Parathyroid adenoma (tissue), 2 donors: Measurements from ENCODE around the gene SNX33.

Experiments used
- H2AFZ ChIP-seq: fragments of 300-600 bp; sonication (generic); one replicate; pipeline ENCODE4 v1.7.0; 2017; ENCODE audit warnings: antibody characterized with exemption, mild to moderate bottlenecking
- H3K27ac ChIP-seq: fragments of 300-600 bp; sonication (generic); one replicate; pipeline ENCODE4 v1.7.0; 2017
- H3K27me3 ChIP-seq: fragments of 300-600 bp; sonication (generic); one replicate; pipeline ENCODE4 v1.7.0; 2017; ENCODE audit warnings: low read length; ENCODE audit not compliant: control insufficient read depth, insufficient read depth
- H3K36me3 ChIP-seq: fragments of 300-600 bp; sonication (generic); one replicate; pipeline ENCODE4 v1.7.0; 2017; ENCODE audit warnings: low read length; ENCODE audit not compliant: control insufficient read depth, insufficient read depth
- H3K4me1 ChIP-seq: fragments of 300-600 bp; sonication (generic); one replicate; pipeline ENCODE4 v1.7.0; 2017; ENCODE audit warnings: control low read depth
- H3K4me2 ChIP-seq: fragments of 300-600 bp; sonication (generic); one replicate; pipeline ENCODE4 v1.7.0; 2017; ENCODE audit warnings: low read length
- H3K4me3 ChIP-seq: fragments of 300-600 bp; sonication (generic); one replicate; pipeline ENCODE4 v1.7.0; 2017; ENCODE audit warnings: low read depth, low read length
- H3K79me2 ChIP-seq: fragments of 300-600 bp; sonication (generic); one replicate; pipeline ENCODE4 v1.7.0; 2017; ENCODE audit warnings: control low read depth
- H3K9ac ChIP-seq: fragments of 300-600 bp; sonication (generic); one replicate; pipeline ENCODE4 v1.7.0; 2017; ENCODE audit warnings: mild to moderate bottlenecking
- H3K9me3 ChIP-seq: fragments of 300-600 bp; sonication (generic); one replicate; pipeline ENCODE4 v1.7.0; 2017; ENCODE audit warnings: low read length; ENCODE audit not compliant: control insufficient read depth
- TF ChIP-seq, protein P1 (sequence below): fragments of 300-600 bp; sonication (generic); IDR thresholded peaks from one replicate; pipeline ENCODE4 v1.7.0; 2017; ENCODE audit warnings: antibody characterized with exemption, mild to moderate bottlenecking
- donor health status: primary hyperparathyroidism.

The SNX33 gene

DNA sequence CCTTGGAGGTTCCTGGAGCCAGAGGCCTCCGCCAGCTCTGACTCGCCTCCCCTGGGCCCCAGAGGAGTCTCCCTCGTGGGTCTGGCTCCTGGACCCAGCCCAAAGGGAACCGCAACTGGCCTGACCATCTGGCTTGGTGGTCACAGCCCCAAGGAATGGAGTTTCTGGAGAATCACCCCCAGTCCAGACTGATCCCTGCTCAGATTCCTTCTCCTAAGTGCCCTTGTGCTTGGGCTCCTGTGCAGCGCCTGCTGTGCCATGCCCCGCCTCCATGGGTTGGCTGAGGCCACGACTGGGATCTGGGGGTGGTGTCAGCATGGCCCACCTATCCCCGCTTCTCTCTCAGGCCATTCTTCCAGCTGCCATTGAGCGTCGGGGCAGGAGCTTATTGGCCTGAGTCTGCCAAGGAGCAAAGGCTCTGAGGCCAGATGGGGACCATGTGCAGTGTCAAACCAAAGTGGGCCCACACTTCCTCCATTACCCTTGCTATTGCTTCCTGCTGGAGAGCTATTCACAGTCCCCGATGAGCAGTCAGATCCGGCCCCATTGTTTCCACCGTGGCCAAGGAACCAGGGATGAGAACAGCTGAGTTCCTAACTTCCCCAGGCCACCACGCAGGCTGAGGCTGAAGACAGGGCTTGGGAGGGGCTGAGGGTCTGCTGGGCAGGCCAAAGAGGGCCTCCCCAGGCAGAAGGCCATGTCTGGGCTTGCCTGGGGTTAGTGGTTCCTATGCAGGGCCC lies 46.0 kb downstream of the SNX33 start:
- Histone ChIP-seq H3K9ac (no peak overlapping the region), H2AFZ (no peak overlapping the region), H3K27ac (no peak overlapping the region), H3K36me3 (no peaks in the 10 kb centered on the region), H3K4me1 (no peaks in the 10 kb centered on the region), H3K79me2 (no peaks in the 10 kb centered on the region), H3K9me3 (no peaks in the 10 kb centered on the region), H3K27me3 (no peaks in the 10 kb centered on the region), H3K4me2 (no peak overlapping the region), H3K4me3 (no peak overlapping the region)
- TF ChIP-seq, protein P1, sequence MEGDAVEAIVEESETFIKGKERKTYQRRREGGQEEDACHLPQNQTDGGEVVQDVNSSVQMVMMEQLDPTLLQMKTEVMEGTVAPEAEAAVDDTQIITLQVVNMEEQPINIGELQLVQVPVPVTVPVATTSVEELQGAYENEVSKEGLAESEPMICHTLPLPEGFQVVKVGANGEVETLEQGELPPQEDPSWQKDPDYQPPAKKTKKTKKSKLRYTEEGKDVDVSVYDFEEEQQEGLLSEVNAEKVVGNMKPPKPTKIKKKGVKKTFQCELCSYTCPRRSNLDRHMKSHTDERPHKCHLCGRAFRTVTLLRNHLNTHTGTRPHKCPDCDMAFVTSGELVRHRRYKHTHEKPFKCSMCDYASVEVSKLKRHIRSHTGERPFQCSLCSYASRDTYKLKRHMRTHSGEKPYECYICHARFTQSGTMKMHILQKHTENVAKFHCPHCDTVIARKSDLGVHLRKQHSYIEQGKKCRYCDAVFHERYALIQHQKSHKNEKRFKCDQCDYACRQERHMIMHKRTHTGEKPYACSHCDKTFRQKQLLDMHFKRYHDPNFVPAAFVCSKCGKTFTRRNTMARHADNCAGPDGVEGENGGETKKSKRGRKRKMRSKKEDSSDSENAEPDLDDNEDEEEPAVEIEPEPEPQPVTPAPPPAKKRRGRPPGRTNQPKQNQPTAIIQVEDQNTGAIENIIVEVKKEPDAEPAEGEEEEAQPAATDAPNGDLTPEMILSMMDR = no peak

DNA sequence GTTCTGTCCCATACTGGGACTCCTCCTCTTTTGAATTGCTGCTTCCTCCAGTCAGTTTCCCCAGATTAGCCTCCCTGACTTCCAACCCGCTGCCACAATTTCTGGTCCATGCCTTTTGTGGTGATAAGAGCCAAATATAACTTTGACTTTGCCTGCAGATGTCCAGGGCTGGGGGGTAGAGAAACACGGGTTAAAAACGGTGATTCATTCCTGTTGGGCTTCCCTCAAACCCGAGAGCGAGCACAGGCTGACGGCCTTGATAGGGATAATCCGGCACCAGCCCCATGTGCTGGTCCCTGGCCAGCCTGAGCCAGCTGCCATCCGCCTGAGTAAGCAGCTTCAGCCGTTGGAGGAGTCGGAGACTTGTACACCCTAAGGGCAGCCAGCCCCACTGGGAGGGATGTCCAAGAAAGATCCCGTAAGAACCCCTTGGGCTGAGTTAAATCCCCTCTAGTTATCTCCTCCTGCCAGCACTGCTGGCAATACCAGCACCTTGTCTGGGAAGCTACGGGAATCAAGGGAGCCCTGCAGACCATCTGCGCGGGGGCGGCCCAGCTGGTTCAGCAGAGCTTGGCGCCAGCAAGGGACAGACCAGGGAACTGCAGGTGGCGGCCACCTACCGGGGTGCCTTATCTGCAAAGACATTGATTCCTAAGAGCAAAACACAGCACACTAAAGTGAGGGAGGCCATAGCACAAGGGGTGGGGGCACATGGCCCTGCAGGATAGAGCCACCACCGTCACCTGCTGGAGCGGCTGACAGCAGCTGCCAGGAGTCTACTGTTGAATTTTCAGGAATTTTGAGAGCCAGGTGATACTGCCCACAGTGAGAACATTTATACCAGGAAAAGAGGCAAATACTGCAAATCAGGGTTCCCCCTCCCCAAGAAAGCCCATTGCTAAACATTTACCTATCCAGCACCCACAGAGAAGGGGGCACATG lies 46.8 kb downstream of the SNX33 start:
- Histone ChIP-seq H3K4me1 (no peaks in the 10 kb centered on the region), H3K4me3 (no peak overlapping the region), H3K79me2 (no peaks in the 10 kb centered on the region), H3K27me3 (no peaks in the 10 kb centered on the region), H3K9ac (no peak overlapping the region), H2AFZ (no peak overlapping the region), H3K4me2 (no peak overlapping the region), H3K27ac (no peak overlapping the region), H3K36me3 (no peaks in the 10 kb centered on the region), H3K9me3 (no peaks in the 10 kb centered on the region)
- TF ChIP-seq, protein P1 = no peak

DNA sequence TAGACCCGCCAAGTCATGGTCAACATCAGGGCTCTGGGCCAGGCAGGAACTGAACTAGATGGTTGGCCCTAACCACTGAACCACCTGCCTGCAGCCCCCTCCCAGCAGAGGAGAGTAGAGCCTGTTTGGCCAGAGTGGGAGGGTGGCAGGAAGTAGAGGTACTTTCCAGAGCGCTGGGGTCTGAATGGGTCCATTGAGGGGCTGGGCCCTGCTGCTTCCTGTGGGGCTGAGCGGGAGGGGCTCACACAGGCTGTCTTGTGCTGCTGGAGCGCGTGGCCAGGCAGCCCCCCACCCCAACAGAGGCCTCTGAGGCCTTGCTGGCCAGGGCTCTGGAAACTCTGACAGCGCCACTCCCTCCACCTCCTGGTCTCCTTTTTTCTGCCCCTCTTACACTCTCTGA lies 47.5 kb downstream of the SNX33 start:
- H2AFZ ChIP-seq = no peak overlapping the region
- H3K27ac ChIP-seq = no peak overlapping the region
- H3K9ac ChIP-seq = no peak overlapping the region
- H3K4me1 ChIP-seq = no peaks in the 10 kb centered on the region
- TF ChIP-seq, protein P1 = no peak
- H3K9me3 ChIP-seq = no peaks in the 10 kb centered on the region
- no peaks in the 10 kb centered on the region for H3K27me3 ChIP-seq
- H3K79me2 ChIP-seq = no peaks in the 10 kb centered on the region
- no peak overlapping the region for H3K4me2 ChIP-seq
- H3K4me3 ChIP-seq = no peak overlapping the region
- H3K36me3 ChIP-seq = no peaks in the 10 kb centered on the region

DNA sequence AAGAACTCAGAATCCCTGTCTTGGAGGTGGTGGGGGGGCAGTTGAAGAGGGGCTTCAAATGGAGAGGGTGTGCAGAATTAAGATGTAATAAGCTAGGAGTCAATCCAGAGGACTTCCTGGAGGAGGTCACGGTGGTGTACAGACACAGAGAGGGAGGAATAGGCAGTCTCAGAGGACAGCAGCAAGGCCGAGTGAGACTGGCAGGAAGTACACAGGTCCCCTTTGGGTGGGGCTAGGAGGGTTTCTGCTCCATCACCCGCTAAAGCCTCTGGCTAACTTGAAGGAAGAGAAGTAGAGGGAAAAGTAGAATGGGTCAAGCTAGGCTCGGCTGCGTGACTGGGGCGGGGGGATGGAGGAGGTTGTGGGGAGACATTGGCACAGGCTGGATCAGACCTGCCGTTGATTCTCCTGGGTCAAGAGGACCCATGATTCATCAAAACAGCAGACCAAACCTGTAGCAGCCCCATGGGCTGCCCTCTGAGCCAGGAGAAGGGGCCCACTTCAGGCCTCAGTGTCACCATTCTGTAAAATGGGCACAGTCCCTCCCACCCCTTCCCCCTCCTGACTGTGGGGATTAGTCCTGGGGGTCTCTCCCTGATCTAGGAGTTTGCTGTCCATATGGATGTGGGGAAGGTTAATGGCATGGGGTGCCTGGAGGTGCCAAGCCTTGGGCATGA lies 48.1 kb downstream of the SNX33 start:
- no peak overlapping the region for H3K4me3 ChIP-seq
- H3K4me2 ChIP-seq = no peak overlapping the region
- H3K36me3 ChIP-seq = no peaks in the 10 kb centered on the region
- no peaks in the 10 kb centered on the region for H3K27me3 ChIP-seq
- no peak overlapping the region for H2AFZ ChIP-seq
- no peak overlapping the region for H3K27ac ChIP-seq
- no peaks in the 10 kb centered on the region for H3K9me3 ChIP-seq
- H3K4me1 ChIP-seq = no peaks in the 10 kb centered on the region
- H3K9ac ChIP-seq = no peak overlapping the region
- TF ChIP-seq, protein P1 = no peak
- no peaks in the 10 kb centered on the region for H3K79me2 ChIP-seq
